HG03159 (cell line): ENCODE measurements around the gene ATRNL1.
"Not testable (repeated sequence)": the region's sequence is repeated elsewhere in the genome, so short reads cannot be mapped to it uniquely, and the experiment has no call there.

Source experiments
- ATAC-seq: cut with Tn5 transposase; IDR thresholded peaks from one replicate; pipeline ENCODE4 v1.9.1; 2021; ENCODE audit warnings: mild to moderate bottlenecking, moderate library complexity; ENCODE audit not compliant: unreplicated experiment

ATRNL1 gene

GRCh38 chr10:115711306-115711705 lies 618.1 kb downstream of the ATRNL1 start:
- no peak for ATAC-seq

- ATAC-seq, result no peak
These were observed 627.0 kb downstream of the ATRNL1 start for GRCh38 chr10:115720121-115720520.

DNA sequence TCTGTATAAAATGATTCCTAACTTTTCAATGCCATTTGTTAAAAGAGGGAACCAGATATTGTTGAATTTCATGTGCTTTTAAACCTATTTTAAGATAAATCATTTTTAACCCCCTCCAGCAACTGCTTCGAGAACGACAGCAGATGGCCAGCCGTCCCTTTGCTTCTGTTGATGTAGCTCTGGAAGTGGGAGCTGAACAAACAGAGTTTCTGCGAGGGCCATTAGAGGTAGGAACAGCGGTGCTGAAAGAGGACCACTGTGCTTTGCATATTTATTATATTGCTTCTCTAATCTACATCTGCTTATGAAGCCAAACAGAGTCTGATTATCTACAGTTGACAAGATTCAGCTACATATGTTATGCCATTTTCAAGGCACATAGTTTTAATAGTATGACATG lies 634.0 kb downstream of the ATRNL1 start:
- ATAC-seq, result no peak

DNA sequence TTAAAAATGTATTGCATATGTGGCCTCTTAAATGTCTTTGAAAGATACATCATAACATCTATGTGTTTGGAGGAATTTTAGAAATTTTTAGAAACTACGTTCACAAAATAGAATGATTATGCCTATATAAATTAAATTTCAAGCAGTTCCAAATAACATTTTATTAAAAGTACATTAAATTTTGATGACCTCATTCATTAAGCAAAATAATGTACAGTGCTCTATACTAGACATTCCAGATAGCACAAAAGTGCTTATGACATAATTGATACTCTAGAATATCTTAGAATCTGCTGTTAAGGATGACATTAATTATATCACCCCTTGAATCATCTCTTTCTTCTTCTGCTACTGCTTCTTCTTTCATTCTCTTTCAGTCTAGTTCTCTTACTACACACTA lies 650.9 kb downstream of the ATRNL1 start:
- no peak for ATAC-seq

DNA sequence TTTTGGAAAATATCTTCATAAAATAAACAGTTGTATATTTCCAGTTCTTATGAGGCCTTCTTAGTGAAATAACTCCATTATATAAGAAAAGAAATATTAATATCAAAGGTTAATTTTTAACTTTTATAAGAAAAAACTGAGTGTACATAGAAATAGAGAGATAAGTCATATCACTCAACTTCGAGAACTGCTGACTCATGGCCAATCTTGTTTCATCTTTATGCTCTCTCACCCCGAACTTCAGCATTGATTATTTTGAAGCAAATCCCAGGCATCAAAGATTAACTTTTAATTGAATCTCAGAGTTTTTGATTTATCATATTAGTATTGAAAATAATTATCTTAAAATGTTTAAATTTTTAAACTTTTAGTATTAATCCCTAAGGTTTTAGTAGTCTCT lies 652.8 kb downstream of the ATRNL1 start:
- ATAC-seq, result no peak

GRCh38 chr10:115747811-115748210 lies 654.6 kb downstream of the ATRNL1 start:
- ATAC-seq, result no peak

GRCh38 chr10:115758488-115758887 lies 665.3 kb downstream of the ATRNL1 start:
- ATAC-seq, result not testable (repeated sequence)

GRCh38 chr10:115760131-115760530 lies 667.0 kb downstream of the ATRNL1 start:
- ATAC-seq, result no peak

DNA sequence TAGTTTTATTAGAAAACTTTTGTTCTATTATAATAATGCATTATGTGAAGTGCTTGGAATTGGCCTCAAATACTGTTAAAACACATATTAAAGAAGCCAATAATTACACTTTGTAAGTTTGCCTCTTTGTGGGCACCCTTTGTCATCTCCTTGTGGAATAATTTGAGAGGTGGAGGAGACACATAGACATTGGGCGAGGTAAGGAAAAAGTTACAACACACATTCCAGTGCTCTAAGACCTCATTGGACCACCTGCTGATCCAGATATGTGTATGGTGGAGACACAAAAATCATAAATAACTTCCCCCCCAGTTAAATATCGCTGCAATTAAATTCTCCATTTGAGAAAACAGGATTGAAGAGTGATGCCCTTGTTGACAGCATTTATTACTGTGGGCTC lies 668.0 kb downstream of the ATRNL1 start:
- ATAC-seq, result no peak

DNA sequence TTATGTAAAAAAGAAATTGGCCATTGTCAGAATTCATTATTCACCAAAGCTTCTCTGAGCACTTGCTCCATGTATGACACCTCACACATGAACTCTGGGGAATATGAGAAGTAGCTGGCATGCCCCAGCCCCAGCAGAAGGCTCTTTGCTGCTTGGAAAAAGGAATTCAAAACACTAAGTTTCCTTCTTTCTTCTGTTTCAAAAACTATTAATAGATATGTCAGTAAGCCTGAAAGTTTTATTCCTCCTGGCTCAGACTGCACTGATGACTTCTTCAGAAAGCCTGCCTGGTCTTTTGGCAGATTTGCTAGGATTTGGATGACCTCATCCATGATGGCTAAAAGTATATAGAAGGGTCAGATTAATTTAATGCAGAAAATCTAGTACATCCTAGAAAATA lies 668.9 kb downstream of the ATRNL1 start:
- ATAC-seq, result no peak

DNA sequence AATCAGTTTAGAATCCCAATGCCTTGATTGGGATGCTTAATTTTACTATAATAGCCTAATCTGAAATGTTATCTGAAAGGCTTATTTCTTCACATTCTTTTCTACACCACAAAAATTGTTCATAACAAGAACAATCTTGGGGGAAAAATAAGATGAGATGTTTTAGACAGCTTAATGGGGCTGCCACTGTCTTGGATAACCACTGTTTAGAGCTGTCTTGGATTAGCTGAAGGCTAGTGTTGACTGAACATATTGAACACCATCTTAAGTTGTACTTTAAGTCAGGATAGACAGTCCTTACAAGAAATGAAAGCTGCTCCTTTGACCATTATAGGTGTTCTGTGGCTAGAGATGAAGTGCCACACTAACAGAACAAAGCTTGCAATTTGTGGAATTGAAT lies 678.6 kb downstream of the ATRNL1 start:
- no peak for ATAC-seq

DNA sequence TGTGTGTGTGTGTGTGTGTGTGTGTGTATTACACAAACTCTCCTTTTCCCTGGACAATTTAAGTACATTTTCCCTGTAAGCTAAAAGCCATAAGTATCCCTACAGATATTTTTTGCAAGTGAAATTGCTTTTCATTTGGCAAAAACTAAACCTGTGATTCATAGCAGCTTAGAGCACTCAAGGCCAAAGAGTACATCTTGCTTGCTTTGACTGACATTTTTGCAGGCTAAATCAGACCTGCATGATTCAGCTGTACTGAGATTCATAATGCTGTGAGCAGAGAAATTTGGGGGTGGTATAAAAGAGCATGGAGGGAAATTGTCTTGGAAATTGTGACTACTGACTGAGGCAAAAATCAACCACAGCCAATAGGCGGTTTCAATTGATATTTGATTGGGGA lies 679.4 kb downstream of the ATRNL1 start:
- ATAC-seq, result no peak

DNA sequence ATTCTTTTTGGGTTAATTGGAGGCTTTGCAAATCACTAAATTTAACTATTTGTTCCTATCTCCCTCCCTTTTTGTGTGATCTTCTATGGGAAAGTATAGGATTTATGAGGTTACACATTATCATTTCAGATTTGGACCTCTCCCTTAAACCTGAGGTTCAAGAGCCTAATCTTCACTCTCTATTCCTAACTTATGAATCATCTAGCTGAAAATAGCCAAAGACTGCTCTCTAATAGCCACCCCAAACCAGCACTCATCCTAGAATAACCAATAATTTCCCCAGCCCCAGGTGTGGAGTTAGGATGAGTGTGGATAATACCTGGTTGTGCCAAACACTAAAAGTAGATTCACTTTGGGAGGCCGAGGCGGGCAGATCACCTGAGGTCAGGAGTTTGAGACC lies 680.7 kb downstream of the ATRNL1 start:
- no peak for ATAC-seq

DNA sequence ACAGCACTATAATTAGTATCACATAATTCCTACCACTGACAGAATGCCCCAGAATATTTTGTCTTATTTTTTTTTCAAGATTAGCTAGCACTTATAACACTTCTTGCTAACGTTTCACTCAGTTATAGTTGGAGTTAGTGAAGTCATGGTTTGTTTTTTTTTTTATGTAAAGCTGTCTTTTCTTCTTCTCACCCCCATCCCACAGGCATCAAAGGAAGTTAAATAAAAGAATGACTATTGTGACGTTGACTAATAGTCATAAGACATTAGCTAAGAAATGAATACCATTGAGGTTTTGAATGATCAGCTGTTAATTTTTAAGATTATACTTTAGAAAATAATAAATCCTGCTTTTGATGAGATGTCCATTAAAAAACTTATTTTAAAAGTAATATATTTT lies 681.6 kb downstream of the ATRNL1 start:
- no peak for ATAC-seq

GRCh38 chr10:115777646-115778045 lies 684.5 kb downstream of the ATRNL1 start:
- no peak for ATAC-seq

- ATAC-seq, result no peak
These were observed 697.1 kb downstream of the ATRNL1 start for GRCh38 chr10:115790220-115790619.

- no peak for ATAC-seq
These were observed 702.8 kb downstream of the ATRNL1 start for GRCh38 chr10:115795964-115796363.

- no peak for ATAC-seq
These were observed 708.3 kb downstream of the ATRNL1 start for GRCh38 chr10:115801457-115801856.

- no peak for ATAC-seq
These were observed 708.8 kb downstream of the ATRNL1 start for GRCh38 chr10:115801992-115802391.

- no peak for ATAC-seq
These were observed 709.7 kb downstream of the ATRNL1 start for GRCh38 chr10:115802911-115803310.

DNA sequence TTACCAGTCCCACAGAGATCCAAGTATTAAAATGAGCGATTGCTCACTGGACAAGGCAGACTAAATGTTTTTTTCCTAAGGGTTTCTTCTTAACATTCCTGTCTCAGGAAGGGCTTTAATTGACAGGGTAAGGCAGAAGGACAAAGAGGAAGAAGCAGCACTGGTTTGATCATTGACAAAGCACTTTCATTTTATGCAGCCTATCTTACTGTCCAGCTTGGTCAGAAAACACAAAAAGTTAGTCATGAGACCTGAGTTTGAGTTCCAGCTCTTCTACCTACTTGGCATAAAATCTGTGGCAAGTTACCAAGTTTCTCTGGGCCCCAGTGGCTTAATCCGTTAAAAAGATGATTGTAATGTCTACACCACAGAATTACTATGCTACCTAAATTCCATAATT lies 721.4 kb downstream of the ATRNL1 start:
- no peak for ATAC-seq

- ATAC-seq, result no peak
These were observed 724.8 kb downstream of the ATRNL1 start for GRCh38 chr10:115818012-115818411.

- ATAC-seq, result no peak
These were observed 733.2 kb downstream of the ATRNL1 start for GRCh38 chr10:115826396-115826795.
